Stimulated activated effector memory CD8-positive, alpha-beta T cell treated with anti-CD3 and anti-CD28 coated beads, Interleukin-12 subunit alpha, Interleukin-12 subunit beta, amount 100 ng/mL, for 72 hours (primary cell): ENCODE results near the gene LRRC38.
"Not testable (repeated sequence)": the region's sequence is repeated elsewhere in the genome, so short reads cannot be mapped to it uniquely, and the experiment has no call there.

ENCODE experiments used
- ATAC-seq: fragments of 150-1000 bp; cut with Tn5 transposase; 2 replicates; pipeline ENCODE4 v1.10.0; 2021
- DNase-seq, 2 donors: peaks; one replicate each; pipeline ENCODE4 v3.0.0; 2021 to 2022; ENCODE audit warnings: low spot score in 2 of 2
- H3K27ac Mint-ChIP-seq: one replicate; pipeline ENCODE4 v1.8.0; 2022; ENCODE audit warnings: mild to moderate bottlenecking, mixed read lengths
- H3K36me3 Mint-ChIP-seq: one replicate; pipeline ENCODE4 v1.8.0; 2022; ENCODE audit warnings: mild to moderate bottlenecking, mixed read lengths
- H3K4me1 Mint-ChIP-seq: one replicate; pipeline ENCODE4 v1.8.0; 2022; ENCODE audit warnings: mixed read lengths
- H3K4me3 Mint-ChIP-seq: one replicate; pipeline ENCODE4 v1.8.0; 2022; ENCODE audit warnings: mild to moderate bottlenecking, mixed read lengths
- H3K9me3 Mint-ChIP-seq: one replicate; pipeline ENCODE4 v1.8.0; 2022; ENCODE audit warnings: mixed read lengths

LRRC38 gene

GRCh38 chr1:13513895-13514546, at the start of gene LRRC38:
TSS of gene LRRC38 (minus strand) at chr1:13514003. CDS start at chr1:13513593, 410 bp downstream.
- Mint-ChIP-seq H3K36me3 (no peaks in the 10 kb centered on the region), H3K27ac (no peak within 1 kb of the TSS), H3K9me3 (peaks cover under 1% of the 10 kb centered on the region), H3K4me3 (no peak within 1 kb of the TSS), H3K4me1 (no peaks in the 10 kb centered on the region)
- ATAC-seq = no peak
- no peak for DNase-seq

- H3K36me3 Mint-ChIP-seq, H3K4me3 Mint-ChIP-seq, H3K9me3 Mint-ChIP-seq, H3K27ac Mint-ChIP-seq, H3K4me1 Mint-ChIP-seq, ATAC-seq, DNase-seq: not testable (repeated sequence)
Observed at GRCh38 chr1:13562981-13563380, 49.2 kb upstream of the LRRC38 start.

GRCh38 chr1:13560541-13560940, 46.7 kb upstream of the LRRC38 start:
- ATAC-seq = no peak
- no peak overlapping the region for H3K27ac Mint-ChIP-seq
- no peaks in the 10 kb centered on the region for H3K4me1 Mint-ChIP-seq

GRCh38 chr1:13556224-13556764, 42.5 kb upstream of the LRRC38 start:
- Mint-ChIP-seq H3K27ac (no peak overlapping the region), H3K9me3 (no peaks in the 10 kb centered on the region), H3K4me1 (no peaks in the 10 kb centered on the region), H3K36me3 (no peaks in the 10 kb centered on the region), H3K4me3 (no peak overlapping the region)
- ATAC-seq = no peak
- no peak for DNase-seq

More at GRCh38 chr1:13560541-13560940, 46.7 kb upstream of the LRRC38 start:
- DNase-seq = no peak
- no peaks in the 10 kb centered on the region for H3K36me3 Mint-ChIP-seq
- H3K4me3 Mint-ChIP-seq = no peak overlapping the region
- H3K9me3 Mint-ChIP-seq = no peaks in the 10 kb centered on the region

GRCh38 chr1:13554798-13555197, 41.0 kb upstream of the LRRC38 start:
- Mint-ChIP-seq H3K27ac (no peak overlapping the region), H3K9me3 (no peaks in the 10 kb centered on the region)
- no peak for ATAC-seq

GRCh38 chr1:13550663-13551062, 36.9 kb upstream of the LRRC38 start:
- ATAC-seq (no peak), DNase-seq (no peak)
- Mint-ChIP-seq H3K9me3 (no peaks in the 10 kb centered on the region), H3K4me3 (no peak overlapping the region), H3K36me3 (no peaks in the 10 kb centered on the region), H3K27ac (no peak overlapping the region), H3K4me1 (no peaks in the 10 kb centered on the region)

More at GRCh38 chr1:13554798-13555197, 41.0 kb upstream of the LRRC38 start:
- no peaks in the 10 kb centered on the region for H3K36me3 Mint-ChIP-seq
- no peak for DNase-seq
- H3K4me1 Mint-ChIP-seq = no peaks in the 10 kb centered on the region
- H3K4me3 Mint-ChIP-seq = no peak overlapping the region

GRCh38 chr1:13549521-13549920, 35.7 kb upstream of the LRRC38 start:
- Mint-ChIP-seq H3K36me3 (no peaks in the 10 kb centered on the region), H3K27ac (no peak overlapping the region), H3K4me3 (no peak overlapping the region)

GRCh38 chr1:13549021-13549420, 35.2 kb upstream of the LRRC38 start:
- ATAC-seq (no peak), DNase-seq (no peak)
- H3K36me3 Mint-ChIP-seq = no peaks in the 10 kb centered on the region
- no peaks in the 10 kb centered on the region for H3K4me1 Mint-ChIP-seq
- no peak overlapping the region for H3K4me3 Mint-ChIP-seq
- no peak overlapping the region for H3K27ac Mint-ChIP-seq
- H3K9me3 Mint-ChIP-seq = no peaks in the 10 kb centered on the region

More at GRCh38 chr1:13549521-13549920, 35.7 kb upstream of the LRRC38 start:
- DNase-seq (no peak), ATAC-seq (no peak)
- Mint-ChIP-seq H3K4me1 (no peaks in the 10 kb centered on the region), H3K9me3 (no peaks in the 10 kb centered on the region)

- H3K4me1 Mint-ChIP-seq = no peaks in the 10 kb centered on the region
- no peak overlapping the region for H3K4me3 Mint-ChIP-seq
- no peak overlapping the region for H3K27ac Mint-ChIP-seq
- H3K36me3 Mint-ChIP-seq = no peaks in the 10 kb centered on the region
- DNase-seq (no peak), ATAC-seq (no peak)
- H3K9me3 Mint-ChIP-seq = no peaks in the 10 kb centered on the region
Observed at GRCh38 chr1:13548281-13548680, 34.5 kb upstream of the LRRC38 start.

GRCh38 chr1:13546791-13547190, 33.0 kb upstream of the LRRC38 start:
- H3K4me3 Mint-ChIP-seq = no peak overlapping the region
- H3K4me1 Mint-ChIP-seq = no peaks in the 10 kb centered on the region
- ATAC-seq = no peak
- no peaks in the 10 kb centered on the region for H3K9me3 Mint-ChIP-seq
- no peaks in the 10 kb centered on the region for H3K36me3 Mint-ChIP-seq
- DNase-seq = no peak
- H3K27ac Mint-ChIP-seq = no peak overlapping the region

GRCh38 chr1:13544221-13544556, 30.4 kb upstream of the LRRC38 start:
- ATAC-seq (no peak), DNase-seq (no peak)
- H3K4me3 Mint-ChIP-seq = no peak overlapping the region
- H3K4me1 Mint-ChIP-seq = no peaks in the 10 kb centered on the region
- H3K9me3 Mint-ChIP-seq = no peaks in the 10 kb centered on the region
- H3K27ac Mint-ChIP-seq = no peak overlapping the region
- no peaks in the 10 kb centered on the region for H3K36me3 Mint-ChIP-seq

GRCh38 chr1:13543451-13544220, 29.8 kb upstream of the LRRC38 start:
- no peak overlapping the region for H3K4me3 Mint-ChIP-seq
- no peak for ATAC-seq
- no peaks in the 10 kb centered on the region for H3K9me3 Mint-ChIP-seq
- H3K4me1 Mint-ChIP-seq = no peaks in the 10 kb centered on the region
- no peak overlapping the region for H3K27ac Mint-ChIP-seq
- H3K36me3 Mint-ChIP-seq = no peaks in the 10 kb centered on the region
- no peak for DNase-seq

GRCh38 chr1:13541435-13542215, 27.8 kb upstream of the LRRC38 start:
- Mint-ChIP-seq H3K9me3 (no peaks in the 10 kb centered on the region), H3K27ac (no peak overlapping the region), H3K4me1 (no peaks in the 10 kb centered on the region), H3K36me3 (no peaks in the 10 kb centered on the region), H3K4me3 (no peak overlapping the region)
- DNase-seq (no peak), ATAC-seq (no peak)

- no peaks in the 10 kb centered on the region for H3K36me3 Mint-ChIP-seq
- no peaks in the 10 kb centered on the region for H3K9me3 Mint-ChIP-seq
- H3K4me3 Mint-ChIP-seq = no peak overlapping the region
- no peaks in the 10 kb centered on the region for H3K4me1 Mint-ChIP-seq
- no peak overlapping the region for H3K27ac Mint-ChIP-seq
- DNase-seq (no peak), ATAC-seq (no peak)
Observed at GRCh38 chr1:13540866-13541265, 27.1 kb upstream of the LRRC38 start.

GRCh38 chr1:13539683-13540082, 25.9 kb upstream of the LRRC38 start:
- no peaks in the 10 kb centered on the region for H3K36me3 Mint-ChIP-seq
- DNase-seq (no peak), ATAC-seq (no peak)
- H3K4me1 Mint-ChIP-seq = no peaks in the 10 kb centered on the region
- H3K27ac Mint-ChIP-seq = no peak overlapping the region
- no peak overlapping the region for H3K4me3 Mint-ChIP-seq
- H3K9me3 Mint-ChIP-seq = no peaks in the 10 kb centered on the region
